Spleen (tissue), 7 donors: ENCODE results near the gene PASD1.

ENCODE experiments used
- POLR2A ChIP-seq, 3 donors: fragments of 450-650 bp; IDR thresholded peaks; one replicate each; pipeline ENCODE4 v1.5.1; 2017; ENCODE audit warnings: antibody characterized with exemption in 3 of 3, mild to moderate bottlenecking in 1 of 3
- TF ChIP-seq, protein P1 (sequence below), 11 experiments: fragments of 200-600 bp in 7 of 11; fragments of 450-650 bp in 4 of 11; sonication (generic) in 4 of 11; IDR thresholded peaks in 8 of 11; conservative IDR thresholded peaks in 3 of 11; 1 replicate in 7 of 11; 2 replicates in 4 of 11; pipeline versions ENCODE4 v1.4.0 to v1.8.0; 2016 to 2021; ENCODE audit warnings: antibody characterized with exemption in 11 of 11, inconsistent platforms in 4 of 11, mild to moderate bottlenecking in 1 of 11
- donor health status: DM: no; HTN: no; CAD: no; lungs with moderate emphysema.
- donor health status: DM: no; HTN: no; CAD: no.
- donor health status: DM: no; HTN: no; CAD: no.

DNA sequence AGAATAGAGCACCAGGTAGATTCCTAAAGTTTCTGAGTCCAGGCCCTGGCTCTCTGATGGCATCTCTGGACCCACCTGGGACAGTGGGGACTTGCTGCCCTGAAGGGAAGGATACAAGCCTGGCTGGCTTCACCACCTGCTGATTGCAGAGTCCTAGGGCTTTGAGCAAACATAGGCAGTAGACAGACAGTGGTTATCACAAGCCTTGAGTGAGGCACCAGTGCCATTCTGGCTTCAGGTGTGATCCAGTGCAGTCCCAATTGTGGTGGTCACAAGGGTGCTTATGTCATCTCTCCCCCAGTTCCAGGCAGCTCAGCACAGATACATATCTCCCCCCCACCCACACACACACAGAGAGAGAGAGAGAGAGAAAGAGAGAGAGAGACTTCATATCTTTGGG lies 125.2 kb downstream of the PASD1 start:
- TF ChIP-seq, protein P1, sequence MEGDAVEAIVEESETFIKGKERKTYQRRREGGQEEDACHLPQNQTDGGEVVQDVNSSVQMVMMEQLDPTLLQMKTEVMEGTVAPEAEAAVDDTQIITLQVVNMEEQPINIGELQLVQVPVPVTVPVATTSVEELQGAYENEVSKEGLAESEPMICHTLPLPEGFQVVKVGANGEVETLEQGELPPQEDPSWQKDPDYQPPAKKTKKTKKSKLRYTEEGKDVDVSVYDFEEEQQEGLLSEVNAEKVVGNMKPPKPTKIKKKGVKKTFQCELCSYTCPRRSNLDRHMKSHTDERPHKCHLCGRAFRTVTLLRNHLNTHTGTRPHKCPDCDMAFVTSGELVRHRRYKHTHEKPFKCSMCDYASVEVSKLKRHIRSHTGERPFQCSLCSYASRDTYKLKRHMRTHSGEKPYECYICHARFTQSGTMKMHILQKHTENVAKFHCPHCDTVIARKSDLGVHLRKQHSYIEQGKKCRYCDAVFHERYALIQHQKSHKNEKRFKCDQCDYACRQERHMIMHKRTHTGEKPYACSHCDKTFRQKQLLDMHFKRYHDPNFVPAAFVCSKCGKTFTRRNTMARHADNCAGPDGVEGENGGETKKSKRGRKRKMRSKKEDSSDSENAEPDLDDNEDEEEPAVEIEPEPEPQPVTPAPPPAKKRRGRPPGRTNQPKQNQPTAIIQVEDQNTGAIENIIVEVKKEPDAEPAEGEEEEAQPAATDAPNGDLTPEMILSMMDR (IDR thresholded peaks at IDR 0.05 in 8 of 11, conservative IDR thresholded peaks at IDR 0.05 in 3 of 11) = no peak
- no peak for TF ChIP-seq POLR2A (IDR thresholded peaks at IDR 0.05)
